ENCODE measurements around the gene ZNF333.
"Not testable (repeated sequence)": the region's sequence is repeated elsewhere in the genome, so short reads cannot be mapped to it uniquely, and the experiment has no call there.

The ZNF333 gene

DNA sequence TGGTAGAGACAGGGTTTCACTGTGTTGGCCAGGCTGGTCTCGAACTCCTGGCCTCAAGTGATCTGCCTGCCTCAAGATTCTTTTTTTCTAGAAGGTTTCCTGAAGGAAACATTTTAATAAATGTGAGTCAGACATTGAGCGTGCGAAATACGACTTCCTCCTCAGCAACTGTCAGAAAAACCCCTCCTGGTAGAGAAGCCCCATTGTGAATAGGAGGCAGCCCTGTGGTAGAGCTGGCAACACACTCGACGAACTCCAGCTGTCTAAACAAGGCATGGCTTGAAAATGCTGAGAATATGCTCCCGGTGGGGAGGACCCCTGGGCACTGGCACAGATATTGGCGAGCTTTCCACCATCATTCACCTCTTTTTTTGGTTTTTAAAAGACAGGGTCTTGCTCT, 9.8 kb downstream of the ZNF333 start:
- no peak for DNase-seq (ENCODE audit: low spot score)

DNA sequence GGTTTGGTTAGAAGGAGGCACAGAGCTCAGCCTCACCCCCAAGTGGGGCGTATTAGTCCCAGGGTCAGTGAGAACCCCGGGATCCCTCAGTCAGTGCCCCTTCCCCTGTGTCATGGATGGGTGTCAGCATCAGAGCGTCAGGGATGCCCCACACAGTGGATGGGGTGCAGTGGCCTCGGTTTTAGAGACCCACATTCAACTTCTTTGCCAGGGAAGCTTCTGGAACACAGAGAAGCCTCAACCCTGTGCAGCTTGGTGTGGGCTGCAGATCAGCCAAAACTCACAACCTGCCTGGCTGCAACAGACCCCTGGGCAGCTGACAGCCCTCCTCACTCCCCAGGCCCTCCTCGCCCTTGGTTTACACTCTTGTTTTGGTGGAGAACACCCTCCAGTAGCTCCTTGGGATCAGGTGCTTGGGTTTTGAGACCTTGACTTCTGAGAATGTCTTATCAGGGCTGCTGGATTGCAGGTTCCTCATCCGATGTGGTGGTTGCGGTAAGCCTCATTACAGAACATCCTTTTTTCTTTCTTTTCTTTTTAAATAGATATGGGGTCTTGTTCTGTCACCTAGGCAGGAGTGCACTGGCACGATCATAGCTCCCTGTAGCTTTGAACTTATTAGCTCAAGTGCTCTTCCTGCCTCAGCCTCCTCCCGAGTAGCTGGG, 11.0 kb downstream of the ZNF333 start:
- no peak for DNase-seq (ENCODE audit: low spot score)

DNA sequence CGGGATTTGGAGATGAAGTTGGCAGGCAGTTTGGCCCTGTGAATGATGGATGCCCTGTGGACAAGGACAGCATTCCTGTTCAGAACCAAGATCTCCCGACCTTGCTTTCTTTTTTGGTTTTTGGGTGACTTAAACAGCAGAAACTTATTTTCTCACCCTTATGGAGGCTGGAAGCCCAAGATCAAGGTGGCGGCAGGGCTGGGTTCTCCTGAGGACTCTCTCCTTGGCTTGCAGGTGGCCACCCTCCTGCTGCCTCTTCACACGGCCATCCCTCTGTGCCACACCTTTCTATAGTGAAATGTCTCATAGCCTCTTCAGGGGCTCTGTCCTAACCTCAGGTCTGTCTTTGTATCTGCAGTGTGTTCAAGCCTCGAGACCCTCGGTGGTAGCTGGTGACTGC, 14.0 kb downstream of the ZNF333 start:
- DNase-seq (ENCODE audit: low spot score) = no peak

DNA sequence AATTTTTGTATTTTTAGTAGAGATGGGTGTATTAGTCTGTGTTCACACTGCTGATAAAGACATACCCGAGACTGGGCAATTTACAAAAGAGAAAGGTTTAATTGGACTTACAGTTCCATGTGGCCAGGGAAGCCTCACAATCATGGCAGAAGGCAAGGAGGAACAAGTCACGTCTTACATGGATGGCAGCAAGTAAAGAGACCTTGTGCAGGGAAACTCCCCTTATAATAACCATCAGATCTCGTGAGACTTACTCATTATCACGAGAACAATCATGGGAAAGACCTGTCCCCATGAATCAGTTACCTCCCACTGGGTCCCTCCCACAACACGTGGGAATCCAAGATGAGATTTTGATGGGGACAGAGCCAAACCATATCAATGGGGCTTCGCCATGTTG, 14.6 kb downstream of the ZNF333 start:
- no peak for DNase-seq (ENCODE audit: low spot score)

DNA sequence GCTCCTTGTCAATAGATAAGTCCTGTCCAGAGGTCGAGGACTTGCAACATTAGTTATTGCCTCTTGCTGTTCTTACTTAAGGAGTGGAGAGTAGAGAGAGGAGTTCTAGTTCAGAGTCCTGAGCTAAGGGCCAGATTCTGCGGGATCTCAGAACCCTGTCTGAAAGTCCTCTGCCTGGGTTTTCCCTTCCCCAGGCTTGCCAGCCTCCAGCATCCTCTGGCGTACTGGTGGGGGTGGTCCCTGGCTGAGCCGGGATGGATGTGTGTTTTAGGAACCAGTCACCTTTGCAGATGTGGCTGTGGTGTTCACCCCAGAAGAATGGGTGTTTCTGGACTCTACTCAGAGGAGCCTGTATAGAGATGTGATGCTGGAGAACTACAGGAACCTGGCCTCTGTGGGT, 26.0 kb downstream of the ZNF333 start:
- DNase-seq (ENCODE audit: low spot score) = no peak

DNA sequence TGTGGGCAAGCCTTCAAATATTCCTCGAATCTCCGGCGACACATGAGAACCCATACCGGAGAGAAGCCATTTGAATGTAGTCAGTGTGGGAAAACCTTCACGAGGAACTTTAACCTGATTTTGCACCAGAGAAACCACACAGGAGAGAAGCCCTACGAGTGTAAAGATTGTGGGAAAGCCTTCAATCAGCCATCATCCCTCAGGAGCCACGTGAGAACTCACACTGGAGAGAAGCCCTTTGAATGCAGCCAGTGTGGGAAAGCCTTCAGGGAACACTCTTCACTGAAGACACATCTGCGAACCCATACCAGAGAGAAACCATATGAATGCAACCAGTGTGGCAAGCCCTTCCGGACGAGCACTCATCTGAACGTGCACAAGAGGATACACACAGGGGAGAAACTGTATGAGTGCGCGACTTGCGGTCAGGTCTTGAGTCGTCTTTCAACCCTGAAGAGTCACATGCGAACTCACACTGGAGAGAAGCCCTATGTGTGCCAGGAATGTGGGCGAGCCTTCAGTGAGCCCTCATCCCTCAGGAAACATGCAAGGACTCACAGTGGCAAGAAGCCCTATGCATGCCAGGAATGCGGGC, 28.8 kb downstream of the ZNF333 start:
- no peak for DNase-seq (ENCODE audit: low spot score)

DNA sequence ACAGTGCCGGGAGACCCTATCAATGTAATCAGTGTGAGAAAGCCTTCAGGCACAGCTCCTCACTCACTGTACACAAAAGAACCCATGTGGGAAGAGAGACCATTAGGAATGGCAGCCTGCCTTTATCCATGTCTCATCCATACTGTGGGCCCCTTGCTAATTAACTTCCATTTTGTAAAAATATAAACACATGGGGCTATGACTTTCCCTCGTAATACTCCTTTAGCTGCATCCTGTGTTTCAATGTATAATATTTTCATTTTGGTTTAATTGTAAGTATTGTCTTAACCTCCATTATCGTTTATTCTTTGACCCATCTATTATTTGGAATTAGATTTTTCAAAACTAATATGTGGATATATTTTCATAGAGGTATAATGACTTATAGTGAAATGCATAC, 29.3 kb downstream of the ZNF333 start:
- no peak for DNase-seq (ENCODE audit: low spot score)

DNA sequence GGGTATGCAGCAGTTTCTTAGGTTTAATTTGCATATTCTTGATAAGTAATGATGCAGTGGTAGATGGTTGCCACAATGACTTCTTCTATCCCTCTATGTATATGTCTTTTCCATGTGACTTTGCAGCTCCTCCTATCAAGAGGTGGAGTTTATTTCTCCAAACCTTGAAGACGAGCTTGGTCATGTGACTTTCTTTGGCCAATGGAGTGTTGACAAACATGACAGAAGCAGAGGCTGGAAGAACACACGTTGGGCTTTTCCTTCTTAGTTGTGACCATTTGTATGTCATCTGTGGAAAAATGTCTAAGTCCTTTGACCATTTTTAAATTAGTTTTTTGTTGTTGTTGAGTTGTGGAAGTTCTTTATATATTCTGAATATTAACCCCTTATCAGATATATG, 32.3 kb downstream of the ZNF333 start:
- DNase-seq (ENCODE audit: low spot score) = no peak

DNA sequence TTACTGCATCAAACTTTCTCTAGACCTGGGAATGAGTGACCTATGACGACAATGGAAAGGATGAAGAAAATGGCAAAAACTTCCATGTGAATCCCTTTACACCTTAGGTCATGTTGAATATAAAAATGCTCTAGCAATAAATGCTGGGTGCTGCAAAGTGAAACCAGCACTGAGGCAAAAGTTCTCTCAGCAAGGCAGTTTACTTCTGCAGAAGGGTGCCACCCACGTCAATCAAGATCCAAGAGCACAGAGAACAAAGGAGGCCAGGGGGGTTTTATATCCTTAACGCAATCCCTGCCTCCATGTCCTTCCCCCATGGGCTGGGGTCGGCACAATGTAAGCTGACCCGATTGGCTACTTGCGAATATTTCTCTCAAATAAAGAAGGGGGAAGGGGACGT, 38.7 kb downstream of the ZNF333 start:
- DNase-seq (ENCODE audit: low spot score) = no peak

DNA sequence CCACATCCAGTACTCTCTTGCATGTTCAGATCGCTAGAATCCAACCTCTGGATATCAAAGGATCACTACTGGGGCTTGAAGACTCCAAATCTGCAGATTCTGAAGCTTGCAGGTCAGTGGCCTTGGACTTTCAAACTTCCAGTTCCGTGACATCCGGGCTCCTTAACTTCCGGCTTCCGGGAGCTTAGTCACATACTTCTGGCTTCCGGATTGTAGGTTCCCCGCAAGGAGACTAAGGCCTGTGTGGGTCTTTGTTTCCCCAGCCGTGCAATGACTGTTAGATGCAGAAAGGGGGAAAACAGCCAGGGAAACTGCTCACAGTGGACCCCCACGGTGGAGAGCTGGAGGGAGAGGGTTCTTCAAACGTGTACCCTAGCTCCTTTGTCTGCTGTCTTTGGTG, 41.4 kb downstream of the ZNF333 start:
- no peak for DNase-seq (ENCODE audit: low spot score)

DNA sequence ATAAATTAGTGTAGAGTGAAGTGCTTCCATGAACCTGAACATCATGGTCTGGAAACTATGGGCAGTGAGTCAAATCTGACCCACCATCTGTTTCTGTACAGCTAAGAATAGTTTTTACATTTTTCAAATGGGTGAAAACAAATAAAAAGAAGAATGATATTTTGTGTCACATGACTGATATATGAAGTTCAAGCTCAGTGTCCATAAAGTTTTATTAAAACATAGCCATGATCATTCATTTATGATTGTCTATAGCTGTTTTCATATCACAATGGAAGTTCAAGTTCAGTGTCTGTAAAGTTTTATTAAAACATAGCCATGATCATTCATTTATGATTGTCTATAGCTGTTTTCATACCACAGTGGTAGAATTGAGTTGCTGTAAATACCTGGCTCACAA, 42.7 kb downstream of the ZNF333 start:
- DNase-seq (ENCODE audit: low spot score) = no peak

DNA sequence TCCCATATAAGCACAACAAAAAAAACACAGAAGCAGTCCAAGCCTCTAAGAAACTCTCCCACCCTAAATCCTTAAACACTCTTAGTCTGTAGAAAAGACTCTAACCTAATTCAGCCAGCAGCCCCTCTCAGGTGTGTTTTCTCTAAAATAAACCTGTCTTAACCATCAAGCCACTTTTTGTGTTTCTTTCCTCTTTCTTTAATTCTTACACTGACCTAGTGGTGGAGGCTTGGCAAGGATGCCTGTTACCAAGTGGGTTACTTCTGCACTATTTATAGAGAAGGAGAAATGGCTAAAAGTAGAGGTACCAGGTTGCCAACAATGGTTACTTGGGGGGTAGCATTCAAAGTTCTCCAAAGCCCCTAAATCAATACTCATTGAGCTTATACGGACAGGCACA, 43.7 kb downstream of the ZNF333 start:
- no peak for DNase-seq (ENCODE audit: low spot score)

DNA sequence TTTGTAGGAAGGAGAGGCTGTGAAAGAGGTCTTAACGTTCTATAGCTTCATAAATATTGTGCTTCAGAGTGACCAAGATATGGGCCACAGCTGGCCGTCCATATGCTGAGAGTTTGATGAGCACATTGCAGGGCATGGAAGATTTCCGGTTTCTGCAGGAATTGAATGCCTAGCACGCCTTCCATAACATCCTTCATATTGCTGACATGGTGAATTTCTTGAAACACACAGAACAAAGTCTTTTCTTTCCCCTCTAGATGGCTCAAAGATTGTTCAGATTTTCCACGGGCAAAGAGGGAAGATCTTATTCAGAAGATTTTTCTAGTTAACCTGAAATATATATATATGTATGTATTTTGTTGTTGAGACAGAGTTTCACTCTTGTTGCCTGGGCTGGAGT, 46.1 kb downstream of the ZNF333 start:
- DNase-seq (ENCODE audit: low spot score) = no peak

DNA sequence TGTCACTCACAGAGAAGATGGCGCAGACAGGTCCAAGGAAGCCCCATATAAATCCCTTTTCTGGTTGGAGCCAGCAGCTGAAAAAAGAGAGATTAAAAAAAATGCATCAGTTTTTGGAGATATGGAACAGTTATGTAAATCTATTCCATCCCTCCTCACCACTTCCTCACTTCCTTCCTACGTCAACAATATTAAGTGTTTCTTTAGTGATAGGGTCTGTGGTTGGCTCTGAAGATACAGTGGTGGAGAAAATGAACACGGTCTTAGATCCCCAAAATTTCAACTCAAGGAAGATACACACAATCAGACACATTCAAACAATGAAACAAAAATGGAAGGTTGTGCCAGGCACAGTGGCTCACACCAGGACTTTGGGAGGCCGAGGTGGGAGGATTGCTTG, 57.0 kb downstream of the ZNF333 start:
- DNase-seq (ENCODE audit: low spot score) = no peak

DNA sequence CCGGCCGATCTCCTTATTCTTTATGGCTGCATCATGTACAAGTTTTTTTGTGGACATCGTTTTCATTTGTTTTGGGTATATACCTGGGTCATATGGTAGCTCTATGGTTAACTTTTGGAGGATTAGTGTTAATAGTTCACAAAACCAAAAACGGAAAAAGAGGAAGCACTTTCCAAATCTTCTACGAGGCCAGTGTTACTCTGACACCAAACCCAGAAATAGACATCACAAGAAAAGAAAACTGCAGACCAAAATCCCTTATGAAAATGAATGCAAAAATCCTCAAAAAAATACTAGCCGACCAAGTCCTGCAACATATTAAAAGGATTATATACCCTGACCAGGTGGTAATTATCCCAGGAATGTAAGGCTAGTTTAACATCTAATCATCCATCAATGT, 58.8 kb downstream of the ZNF333 start:
- DNase-seq (ENCODE audit: low spot score) = no peak

DNA sequence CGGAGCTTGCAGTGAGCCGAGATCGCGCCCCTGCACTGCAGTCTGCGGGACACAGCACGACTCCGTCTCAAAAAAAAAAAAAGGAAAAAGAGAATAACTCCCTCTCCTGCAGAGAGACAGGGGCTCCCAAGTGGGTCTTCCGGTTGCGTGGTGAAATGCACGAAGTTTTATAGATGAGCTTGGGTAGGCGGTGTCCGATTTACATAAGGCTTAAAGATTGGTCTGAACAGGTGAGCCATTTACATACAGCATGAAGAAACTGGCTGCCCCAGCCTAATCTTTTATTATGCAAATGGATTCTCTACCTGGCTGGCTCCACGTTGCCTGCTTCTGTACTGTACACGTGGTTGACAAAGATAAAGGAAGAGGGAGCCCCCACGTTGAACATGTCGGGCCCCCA, 69.0 kb downstream of the ZNF333 start:
- no peak for DNase-seq (ENCODE audit: low spot score)

DNA sequence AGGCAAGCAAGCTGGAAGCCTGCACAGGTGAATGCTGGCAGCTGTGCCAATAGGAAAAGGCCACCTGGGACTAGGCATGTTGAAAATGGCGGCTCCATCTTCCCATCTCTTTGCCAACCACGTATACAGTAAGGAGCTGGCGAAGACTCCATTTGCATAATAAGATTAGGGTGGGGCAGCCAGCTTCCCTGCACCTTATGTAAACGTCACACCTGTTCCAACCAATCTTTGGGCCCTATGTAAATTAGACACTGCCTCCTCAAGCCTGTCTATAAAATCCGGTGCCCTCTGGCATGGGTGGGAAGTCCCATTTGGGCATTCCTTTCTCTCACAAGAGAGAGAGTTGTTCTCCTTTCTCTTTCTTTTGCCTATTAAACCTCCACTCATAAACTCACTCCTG, 71.8 kb downstream of the ZNF333 start:
- no peak for DNase-seq (ENCODE audit: low spot score)

DNA sequence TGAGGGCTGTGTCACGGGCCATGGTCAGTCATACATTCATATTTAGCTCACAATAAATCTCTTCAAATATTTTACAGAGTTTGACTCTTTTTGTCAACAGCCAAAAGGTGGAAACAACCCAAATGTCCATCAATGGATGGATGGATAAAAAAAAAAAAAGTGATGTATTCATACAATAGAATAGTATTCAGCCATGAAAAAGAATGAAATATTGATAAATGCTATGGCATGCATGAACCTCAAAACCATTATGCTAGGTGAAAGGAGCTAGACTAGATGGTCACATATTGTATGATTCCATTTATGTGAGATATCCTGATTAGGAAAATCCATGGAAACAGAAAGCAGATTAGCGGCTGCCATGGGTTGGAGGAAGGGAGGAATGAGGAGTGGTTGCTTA, 72.3 kb downstream of the ZNF333 start:
- DNase-seq (ENCODE audit: low spot score) = no peak

DNA sequence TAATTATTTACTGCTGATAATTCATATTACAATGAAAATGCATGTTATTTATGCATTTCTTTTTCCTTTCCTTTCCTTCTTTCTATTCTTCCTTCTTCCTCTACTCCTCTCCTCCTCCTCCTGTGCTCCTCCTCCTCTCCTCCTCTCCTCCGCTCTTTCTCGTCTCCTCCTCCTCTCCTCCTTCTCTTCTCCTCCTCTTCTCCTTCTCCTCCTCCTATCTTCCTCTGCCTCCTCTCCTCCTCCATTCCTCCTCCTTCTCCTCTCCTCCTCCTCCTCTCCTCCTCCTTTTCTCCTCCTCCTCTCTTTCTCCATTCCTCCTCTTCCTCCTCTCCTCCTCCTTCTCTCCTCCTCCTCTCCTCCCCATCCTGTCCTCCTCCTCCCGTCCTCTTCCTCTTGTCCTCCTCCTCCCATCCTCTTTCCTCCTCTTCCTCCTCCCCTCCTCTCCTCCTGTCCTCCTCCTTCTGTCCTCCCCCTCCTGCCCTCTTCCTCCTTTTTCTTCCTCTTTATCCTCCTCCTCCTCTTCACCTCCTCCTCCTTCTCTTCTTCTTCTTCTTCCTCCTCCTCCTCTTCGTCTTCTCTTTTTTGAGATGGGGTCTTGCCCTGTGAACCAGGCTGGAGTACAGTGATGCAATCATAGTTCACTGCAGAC, 73.8 kb downstream of the ZNF333 start:
- no peak for DNase-seq (ENCODE audit: low spot score)

DNA sequence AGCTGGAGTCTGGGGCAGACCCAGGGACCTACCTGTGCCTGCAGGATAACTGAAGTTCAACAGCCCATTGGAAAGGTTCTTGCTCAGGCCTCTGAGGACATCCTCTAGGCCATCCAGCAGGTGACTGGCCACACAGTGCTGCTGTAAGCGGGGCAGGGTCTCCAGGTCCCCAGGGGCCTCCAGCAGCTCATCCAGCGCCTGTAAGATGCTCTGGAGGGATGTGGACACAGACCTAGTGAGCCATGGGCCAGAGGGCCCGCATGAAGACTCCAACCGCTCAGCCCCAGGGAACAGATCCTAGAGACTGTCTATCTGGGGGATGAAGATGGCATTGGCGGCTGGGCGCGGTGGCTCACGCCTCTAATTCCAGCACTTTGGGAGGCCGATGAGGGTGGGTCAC, 74.6 kb downstream of the ZNF333 start:
- no peak for DNase-seq (ENCODE audit: low spot score)

DNA sequence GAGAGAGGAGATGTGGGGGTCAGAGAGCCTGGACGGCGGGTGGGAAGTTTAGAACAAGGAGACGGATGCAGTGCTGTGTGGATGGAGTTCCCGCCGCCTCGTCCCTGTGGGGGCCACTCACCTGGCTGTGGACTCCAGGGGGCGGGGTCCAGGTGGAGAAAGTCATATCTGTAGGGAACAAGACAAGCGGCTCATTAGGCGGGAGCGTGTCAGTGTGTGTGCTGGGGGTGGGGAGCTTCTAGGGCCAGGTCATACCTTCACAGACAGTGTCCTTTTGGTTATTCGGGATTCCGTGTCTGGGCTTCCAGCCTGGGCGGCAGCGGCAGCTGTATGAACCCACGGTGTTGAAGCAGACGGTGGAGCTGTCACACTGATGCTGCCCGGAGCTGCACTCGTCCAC, 75.6 kb downstream of the ZNF333 start:
- DNase-seq (ENCODE audit: low spot score) = not testable (repeated sequence)

DNA sequence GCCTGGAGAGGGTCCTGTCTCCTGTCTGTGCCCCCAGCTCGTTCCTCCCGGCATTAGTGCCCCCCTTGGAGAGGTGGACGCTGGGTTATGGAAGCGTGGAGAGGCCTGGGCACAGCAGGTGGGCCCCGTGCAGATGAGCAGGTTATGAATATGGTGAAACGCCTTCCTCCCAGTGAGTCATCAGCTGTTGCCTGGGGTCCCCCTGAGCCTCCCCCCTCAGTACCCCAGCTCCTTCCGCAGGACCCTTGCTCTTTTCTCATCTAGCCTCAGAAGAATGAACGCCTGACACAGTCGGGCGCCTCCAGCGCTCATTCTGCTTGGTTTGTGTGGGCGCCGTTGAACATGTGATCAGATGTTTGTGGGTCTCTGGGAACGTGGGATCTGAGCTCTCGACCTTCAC, 76.0 kb downstream of the ZNF333 start:
- DNase-seq (ENCODE audit: low spot score) = not testable (repeated sequence)

DNA sequence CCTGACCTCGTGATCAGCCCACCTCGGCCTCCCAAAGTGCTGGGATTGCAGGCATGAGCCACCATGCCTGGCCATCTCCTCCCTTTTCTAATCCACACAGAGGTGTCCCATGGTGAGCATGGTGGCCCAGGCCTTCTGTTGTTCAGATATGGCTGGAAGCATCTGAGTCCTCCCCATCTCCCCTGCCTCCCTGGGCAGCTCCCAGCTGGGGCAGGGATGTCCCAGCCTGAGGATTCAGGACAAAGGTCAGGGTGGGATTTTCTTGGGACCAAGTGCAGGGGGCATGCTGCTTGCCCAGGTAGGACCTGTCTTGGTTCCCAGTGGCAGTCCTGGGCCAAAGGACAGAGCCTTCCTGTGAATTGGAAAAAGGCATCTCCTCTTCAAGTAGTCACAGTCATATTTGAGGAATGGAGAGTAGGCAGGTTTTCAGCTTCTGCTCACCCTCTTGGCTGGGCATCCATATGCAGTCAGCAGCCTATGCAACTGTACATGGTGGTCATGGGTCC, 77.7 kb downstream of the ZNF333 start:
- DNase-seq (ENCODE audit: low spot score) = no peak

DNA sequence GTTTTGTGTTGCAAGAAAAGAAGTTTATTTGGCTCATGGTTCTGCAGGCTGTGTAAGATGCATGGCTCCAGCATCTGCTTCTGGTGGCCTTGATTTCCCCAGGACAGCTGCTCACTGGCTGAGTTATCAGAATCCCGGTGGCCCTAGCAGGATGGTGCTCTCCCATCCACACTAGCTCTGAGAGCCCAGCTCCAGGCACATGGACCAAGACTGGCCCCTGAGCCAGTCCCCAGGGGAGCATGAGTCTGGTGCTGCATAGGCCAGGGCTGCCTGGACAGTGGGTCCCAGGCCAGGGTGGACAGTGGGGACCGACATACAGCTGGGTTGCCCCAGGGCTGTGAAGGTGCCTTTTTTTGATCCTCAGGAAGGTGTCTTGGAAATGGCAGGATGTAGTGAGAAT, 78.2 kb downstream of the ZNF333 start:
- no peak for DNase-seq (ENCODE audit: low spot score)

All from D341Med (cell line).